ENCODE results near the gene SHB.

Gene SHB

DNA sequence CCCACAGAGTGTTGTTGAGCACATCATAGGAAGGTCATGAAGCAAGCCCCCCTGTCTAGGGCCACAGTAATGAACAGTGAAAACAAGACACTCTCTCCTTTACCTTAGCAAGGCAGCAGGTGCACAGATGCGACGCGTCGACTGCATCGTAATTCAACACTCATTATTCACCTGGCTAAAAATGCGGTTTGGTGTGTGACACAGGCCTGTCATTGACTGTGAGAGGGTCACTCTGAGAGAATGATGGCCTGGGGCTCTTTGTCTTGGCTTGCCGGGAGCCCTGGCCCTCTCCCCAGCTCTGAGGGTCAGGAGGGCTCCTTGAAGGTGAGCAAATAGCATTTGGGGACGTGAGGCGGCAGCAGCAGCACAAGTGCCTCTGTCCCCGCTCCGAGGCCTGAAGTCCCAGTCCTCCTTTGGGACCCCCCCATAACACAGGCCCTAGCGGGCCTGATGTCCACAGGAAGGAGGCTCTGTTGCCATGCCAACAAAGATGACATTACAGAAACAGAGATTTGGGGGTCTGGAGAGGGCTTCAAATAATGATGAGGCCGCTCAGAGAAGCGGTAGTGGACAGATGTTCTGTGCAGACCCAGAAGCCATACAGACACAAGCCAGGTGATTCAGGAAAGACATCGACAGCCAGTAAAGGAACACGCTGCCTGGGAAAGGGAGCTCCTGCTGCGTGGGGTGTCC, 46.7 kb downstream of the SHB start:
- no peak for DNase-seq

DNA sequence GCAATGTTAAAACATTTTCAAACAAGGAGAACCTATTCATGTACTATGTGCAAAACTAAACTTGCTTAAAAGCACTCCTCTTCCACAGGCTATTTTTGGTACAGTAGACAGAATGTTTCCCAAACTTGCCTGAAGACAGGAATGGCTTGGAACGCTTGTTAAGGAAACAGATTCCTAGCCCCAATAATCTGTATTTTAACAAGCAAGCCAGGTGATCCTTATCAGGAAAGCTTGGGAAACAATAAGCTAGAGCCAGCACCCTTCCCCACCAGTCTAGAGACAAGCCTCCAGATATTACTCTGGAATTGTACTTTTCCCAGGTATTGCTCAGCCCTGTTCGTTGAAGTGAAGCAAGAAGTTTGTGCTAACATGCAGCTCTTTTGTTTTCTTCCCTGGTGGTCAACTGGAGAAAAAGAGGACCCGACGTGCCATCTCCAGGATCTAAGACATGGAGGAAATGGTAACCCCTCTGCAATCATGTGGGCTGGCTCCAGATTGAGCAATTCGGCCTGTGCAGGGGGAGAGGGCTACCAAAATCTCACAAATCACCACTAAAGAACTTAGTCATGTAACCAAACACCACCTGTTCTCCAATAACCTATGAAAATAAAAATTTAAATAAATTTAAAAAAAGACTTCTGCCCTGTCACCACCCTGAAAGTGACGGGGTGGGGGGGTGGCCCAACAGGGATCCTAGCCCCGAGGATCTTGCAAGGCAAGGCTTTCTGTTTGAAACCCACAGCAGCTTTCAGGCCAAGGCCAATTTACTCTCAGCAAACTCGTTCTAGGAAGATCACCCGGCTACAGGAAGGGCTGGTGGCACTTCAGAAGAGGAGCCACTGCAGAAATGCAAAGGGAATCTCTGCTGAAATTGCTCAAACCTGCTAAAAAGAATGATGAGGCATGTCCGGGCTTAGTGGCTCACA, 48.6 kb downstream of the SHB start:
- no peak for DNase-seq

DNA sequence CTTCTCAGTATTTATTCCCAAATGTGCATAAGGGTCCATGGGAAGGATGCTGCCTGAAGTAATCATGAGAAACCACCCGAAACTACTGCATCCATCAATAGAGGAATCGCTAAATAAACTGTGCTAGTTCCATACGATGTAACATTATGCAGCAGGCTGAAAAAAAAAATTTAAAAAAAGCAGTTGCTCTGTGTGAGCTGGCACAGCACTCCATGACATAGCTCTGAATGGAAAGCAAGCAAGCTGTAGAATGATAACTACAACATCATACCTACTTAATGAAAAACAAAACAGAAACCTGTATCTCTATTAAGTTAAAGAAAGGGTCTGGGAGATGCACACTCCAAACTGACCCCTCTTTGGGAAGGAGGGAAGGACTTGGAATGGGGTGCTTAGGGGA, 49.3 kb downstream of the SHB start:
- DNase-seq: no peak

DNA sequence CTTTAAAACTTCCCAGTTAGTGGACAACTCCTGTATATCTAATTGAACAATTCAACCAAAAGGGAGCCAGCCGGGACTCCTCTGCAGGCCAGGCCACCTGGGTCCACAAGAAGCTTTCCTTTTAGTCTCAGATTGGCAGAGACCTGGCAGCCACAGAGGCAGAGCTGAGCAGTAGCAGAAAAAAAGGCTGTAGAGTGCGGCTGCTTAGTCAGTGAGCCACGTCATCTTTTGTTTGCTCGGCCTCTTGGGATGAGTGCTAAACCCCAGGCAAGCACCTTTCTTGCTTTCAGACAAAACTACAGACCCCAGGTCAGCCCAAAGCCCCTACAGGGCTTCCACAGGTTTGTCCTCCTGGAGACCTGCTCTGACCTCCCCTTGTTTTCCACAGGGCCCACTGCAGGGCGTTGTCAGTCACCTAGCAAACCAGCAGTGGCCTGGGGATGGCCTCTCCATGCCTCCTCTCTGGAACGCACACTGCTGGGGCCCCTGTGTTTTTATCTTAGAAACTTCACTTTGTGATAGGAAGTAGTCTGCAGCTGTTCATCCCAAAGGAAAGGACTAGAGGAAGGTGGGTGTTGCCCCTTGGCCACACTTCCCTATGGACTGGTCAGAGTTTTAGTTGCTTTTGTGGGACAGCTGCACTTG, 49.9 kb downstream of the SHB start:
- DNase-seq: no peak

DNA sequence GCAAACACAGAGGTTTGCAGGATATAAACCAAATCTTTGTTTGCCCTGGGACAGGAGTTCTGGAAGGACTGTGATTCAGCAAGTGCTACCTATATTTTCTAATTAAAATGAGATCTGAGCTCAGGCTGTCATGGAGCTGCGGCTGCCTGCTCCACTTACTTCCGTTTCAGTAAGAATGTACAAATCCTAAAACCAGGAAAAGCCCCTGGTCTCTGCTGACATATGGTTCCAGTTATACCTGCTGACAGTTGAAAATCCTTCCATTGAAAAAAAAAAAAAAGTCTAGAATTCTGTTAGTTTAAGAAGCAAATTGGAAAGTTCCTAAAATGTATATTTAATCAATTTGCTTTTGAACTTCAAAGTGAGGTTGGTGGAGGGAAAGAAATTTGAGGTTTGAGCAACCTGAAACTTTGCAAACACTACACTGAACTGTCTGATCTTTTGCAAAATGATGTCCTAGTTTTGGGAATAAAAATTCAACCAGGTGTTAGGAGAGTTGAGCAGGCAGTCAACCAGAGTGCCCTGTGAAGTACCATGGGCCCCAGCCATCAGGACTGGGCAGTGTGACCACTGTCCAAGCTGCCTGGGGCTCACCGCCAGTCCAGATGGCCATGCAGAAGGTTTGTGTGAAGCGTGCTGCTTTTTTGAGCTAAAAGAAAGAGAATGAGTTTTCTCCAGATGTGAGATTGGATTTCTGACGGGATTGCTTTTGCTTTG, 50.6 kb downstream of the SHB start:
- DNase-seq: no peak

DNA sequence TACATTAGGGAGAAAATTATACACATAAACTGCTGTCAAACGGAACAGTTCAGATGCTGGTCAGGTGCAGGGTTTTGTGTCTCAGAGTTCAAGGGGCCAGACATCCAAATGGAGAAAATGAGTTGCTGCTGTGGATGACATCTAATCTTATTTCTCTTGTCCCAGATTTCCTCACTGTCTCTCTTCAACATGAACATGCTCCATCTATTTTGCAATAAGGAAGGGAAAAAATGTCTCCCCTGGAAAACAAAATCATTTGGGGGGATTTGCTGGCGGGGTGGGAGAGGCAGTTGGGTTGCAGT, 51.2 kb downstream of the SHB start:
- DNase-seq: no peak

DNA sequence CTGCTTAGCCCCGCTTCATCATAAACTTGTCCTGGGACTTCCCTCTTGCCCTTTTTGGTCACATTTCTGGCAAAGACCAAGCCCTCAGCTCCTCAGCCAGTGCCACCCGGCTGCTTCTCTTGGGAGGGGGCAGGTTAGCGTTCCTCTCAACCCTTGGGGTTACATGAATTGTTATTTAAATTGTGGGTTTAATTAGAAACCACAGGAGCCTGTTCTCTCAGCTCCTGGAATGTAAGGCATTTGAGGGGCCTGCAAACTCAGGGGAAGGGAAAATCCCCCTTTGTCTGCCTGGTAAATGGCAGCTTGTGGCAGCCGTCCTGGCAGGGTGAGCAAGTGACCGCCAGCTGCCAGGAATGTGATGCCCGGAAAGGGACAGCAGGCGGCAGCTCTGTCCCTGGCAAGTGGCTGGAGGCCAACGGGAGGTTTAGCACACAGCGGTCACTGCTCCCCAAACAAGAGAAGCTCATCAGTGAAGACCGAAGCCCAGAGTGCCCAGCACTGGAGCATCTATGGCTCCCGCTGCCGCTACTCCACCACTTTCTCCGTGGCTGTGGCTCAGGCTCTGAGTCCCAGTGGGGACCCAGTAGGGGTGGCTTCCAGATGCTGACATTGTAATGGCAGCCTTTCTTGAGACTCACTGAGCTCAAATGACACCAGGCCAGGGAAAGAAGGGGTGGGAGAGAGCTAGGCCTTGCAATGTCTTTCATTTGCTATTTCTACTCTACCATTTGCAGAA, 51.7 kb downstream of the SHB start:
- DNase-seq: no peak

DNA sequence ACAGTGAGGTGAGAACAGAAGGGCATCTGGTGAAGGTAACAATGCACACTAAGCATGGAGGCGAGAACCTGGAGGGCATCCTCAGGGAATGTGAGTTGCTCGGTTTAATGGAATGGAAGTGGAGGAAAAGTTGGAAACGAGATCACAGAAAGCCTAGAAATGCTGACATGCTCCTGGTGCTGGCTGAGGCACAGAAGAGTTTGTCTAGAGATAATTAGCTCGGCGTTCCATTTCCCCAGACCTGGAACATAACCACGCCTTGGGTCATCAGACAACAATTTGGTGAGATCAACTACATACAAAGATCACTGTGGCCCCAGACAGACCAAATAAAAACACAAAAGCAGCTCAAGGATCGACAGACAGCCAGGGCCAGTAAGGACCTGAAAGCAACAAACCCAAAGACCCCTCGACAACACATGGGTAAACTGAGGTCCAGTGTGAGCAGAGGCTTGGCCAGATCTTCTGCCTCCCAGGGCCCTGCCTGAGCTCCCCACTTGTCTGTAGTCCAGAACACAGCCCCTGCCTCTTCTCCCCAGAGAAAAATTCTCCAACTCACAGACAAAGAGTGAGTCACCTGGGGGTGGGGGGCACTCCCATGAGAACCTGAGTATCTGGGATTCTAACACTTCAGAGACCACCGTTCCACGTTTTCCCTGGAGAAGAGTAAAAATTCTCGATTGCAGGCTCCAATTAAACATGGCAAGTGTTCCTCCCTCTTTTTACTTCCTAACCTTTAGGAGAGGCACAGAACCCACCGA, 52.5 kb downstream of the SHB start:
- DNase-seq: no peak

DNA sequence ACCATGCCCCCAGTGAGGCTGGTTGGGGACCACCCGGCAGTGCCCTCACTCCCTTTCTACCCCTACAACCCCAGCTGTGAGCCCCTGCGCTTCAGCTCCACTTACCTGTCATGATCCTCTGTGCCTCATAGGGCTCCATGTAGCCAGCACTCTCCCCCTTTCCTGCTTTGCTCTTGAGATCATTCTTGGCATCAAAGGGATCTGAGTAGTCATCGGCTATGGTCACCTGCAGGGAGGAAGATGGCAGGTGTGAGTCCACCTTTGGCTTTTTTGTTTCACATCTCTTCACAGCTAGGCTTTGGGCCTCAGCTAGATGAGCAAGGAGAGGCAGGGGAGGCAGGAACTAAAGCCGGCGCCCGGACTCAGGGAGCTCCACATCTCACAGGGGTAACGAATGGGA, 53.1 kb downstream of the SHB start:
- no peak for DNase-seq

DNA sequence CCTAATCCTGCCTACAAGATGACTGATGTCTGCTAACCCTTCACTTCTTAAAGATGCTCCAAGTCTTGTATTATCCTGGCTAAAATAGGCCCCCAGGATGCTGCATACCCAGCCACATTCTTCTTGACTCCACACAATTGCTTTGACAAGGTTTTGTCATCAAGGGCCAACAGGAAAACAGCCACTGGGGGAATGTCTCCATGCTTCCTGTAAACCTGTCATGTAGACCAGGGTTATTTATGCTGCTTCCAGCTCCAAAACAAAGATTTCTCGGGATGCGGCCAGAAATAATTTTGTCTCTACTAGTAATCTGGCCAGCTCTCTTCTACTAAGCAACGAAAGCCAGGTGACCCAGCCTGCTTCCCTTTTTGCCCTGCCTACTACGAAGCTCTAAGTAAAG, 53.8 kb downstream of the SHB start:
- no peak for DNase-seq

DNA sequence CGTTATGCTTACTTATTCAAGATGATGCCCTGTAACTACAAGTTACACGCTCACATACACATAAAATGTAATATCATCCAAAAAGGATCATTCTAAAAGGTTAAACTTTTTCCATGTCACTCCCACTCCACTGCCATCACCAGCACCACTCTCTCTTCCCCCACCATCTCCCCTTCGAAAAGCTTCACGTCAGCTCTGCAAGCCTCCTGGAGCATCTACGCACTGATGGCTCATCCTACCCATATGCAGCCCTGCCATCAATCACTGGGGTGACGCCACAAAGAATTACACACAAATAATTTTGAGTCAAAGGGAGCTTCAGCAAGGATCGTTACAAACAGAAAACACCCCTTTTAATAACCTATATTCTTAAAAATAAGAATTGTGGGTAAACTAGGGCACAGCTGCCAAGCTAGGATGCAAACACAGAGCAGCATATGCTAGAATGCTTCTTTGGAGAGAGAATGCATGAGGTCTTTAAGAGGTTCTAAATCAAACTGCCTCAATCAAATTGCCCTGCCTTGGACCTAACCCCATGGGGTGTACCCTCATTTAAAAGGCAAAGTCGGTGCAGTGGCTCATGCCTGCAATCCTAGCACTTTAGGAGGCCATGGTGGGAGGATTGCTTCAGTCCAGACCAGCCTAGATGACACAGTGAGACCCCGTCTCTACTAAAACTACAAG, 56.1 kb downstream of the SHB start:
- no peak for DNase-seq

DNA sequence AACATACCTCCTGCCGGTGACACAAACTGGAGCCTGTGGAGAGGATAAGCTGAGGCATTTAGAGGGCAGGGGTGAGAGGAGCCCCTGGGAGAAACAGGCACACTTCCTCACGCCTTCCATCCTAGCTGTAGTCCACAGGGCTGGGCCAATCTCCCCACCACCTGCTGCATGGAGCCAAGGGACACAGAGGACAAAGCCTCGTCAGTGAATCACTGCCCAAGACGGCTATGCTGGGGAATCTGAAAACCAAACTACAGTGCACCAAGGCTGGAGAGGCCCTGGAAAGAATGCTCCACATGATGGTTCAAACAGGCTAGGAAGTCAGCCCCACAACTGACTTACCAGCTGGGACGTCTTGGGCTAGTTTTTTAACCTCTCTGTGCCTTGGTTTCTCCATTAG, 57.0 kb downstream of the SHB start:
- no peak for DNase-seq

DNA sequence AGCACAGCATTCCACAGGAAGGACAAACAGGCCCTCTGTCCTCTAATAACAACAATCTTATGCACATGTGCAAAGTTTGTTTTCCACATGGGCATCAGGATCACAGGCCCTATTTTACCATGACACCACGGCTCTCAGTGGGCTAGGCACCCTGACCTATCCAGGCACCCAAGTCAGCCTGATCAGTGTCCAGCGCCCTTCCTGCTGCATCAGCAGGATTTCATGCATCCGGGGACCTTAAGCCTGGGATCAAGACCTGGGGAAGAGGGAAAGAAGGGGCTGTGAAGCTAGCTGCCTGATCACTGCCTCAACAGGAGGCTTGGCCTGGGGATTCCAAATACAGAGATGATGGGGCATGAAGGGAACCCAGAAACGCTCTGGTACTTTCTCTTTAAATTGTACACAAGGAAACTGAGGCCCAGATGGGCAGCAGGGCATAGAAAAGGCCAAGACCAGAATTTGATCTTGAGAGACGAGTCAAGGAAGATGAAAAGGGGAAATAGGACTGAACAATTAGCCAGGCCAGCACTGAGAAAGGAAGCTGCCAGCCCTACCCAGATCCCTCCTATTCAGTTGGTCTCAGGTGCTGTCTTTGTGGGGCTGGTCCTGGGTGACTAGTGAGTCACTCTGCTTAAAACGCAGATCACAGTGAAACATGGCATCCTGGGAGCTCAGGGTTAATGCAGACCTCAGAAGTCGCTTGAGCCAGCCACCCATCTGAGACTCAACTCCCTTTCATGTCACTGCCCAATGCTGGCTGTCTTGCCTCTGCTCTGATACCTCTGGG, 57.9 kb downstream of the SHB start:
- DNase-seq: no peak

DNA sequence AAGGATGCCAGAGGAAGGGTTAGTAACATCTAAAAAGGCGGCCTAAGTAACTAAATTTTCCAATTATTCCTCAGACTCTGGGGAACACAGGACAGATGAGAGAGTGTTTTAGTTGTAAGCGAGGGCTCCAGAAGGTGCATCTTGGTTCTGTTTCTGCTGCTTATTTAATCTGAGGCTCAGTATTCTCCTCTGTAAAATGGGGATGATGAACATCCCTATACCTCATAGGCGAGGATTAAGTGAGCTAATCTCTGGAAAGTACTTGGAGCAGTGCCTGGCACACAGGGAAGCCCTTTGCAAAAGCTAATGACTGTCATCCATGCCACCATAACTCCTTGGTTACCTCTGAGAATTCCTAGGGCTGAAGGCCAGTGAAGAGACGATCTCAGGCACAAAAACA, 59.0 kb downstream of the SHB start:
- no peak for DNase-seq

DNA sequence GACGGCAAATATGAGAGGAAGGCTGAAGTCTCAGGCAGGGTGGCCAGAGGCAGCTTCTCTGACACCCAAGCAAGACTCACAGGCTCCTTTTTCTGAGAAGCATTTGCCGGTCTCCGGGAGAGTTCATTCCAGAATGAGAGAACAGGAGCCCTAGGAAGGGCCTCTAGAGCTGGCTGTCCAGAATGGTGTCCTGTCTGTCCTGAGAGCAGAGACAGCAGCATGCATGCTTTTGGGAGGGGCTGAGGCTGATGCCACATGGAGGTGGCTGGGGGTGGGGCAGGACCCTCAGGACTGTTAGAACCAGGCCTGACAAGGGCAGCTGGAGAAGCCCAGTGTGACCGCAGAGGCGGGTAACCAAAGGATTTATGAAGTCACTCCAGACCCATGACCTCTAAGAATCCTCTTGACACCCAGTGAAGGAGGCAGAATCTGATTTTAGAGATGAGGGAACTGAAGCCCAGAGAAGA, 60.0 kb downstream of the SHB start:
- no peak for DNase-seq

DNA sequence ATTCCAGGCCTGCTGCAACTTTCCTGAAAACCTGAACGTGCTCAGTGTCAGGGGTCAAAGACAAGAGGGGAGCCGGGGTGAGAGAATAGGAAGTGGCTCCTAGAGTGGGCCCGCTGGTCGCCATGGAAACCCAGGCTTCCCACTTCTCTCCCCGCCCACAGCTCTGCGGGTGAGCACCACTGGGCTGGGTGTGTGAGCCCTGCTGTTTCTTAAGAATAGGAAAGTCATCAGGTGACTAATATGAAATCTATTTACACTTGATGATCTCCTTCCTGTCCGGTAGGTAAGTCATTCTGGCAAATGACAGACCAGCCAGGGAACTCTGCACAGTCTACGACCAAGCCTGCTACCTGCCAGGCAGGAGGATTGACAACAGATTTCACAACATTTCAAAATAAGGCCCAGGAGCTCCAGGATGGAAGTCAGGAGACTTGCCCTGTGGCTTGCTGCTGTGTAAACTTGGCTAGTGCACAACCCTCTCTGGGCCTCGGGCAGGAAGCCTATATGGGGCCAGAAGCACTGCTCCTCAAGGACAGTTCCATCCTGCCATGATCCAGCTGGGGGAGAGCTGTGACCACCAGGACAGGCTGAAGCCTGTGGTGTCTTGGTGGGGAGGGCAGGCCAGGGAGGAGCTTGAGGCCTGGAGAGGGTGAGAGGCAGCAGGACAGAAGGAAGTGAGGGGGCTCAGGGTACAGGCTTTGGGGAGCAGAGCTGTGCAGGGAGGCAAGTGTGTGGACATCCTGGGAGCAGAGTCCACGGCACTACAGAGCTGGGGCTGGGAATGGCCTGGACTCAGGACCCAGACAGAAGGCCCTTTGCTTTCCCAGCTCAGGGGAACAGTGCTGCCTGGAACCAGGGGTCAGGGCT, 60.6 kb downstream of the SHB start:
- peak in 1 of 5 experiments; percentile 71 for DNase-seq

DNA sequence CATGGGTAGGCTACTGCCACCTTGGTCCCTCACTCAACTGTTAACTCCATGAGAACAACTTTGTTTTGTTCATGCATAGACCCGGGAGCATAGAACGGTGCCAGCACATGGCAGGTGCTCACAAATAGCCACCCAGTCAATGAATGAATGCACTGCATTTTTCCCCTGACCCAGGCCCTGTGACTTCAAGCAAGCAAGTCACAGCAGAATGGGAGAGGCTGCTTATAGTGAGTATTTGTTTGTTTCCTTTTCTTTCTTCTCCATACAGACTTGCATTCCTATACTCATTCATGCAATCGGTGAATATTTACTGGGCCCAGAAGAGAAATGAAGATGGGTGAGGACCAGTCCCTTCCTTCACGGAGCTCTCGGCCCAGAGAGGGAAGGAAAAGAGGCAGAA, 62.0 kb downstream of the SHB start:
- no peak for DNase-seq

DNA sequence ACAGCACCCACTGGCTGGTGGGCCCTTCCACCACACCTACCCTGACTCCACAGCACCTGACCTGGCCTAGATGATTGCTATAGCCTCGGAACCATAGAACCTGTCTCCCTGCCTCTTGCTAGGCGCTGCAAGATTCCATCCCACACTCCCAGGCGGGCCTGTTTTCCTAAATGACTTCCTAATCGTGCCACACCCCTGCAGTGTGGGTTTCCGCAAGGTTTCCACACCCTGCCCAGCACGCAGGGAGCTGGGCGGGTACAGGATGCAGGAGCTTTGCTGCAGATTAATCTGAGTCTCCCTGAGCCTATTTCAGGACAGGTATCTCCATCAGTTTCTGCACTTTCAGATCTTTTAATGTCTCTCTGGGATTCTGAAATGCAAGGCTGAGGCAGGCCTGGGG, 62.9 kb downstream of the SHB start:
- DNase-seq: no peak
